HG02884 (cell line): Measurements from ENCODE around the gene ZMAT5.

Experiments used
- ATAC-seq: cut with Tn5 transposase; IDR thresholded peaks from one replicate; pipeline ENCODE4 v1.9.1; 2021; ENCODE audit warnings: mild to moderate bottlenecking, moderate library complexity; ENCODE audit not compliant: unreplicated experiment

Gene ZMAT5

DNA sequence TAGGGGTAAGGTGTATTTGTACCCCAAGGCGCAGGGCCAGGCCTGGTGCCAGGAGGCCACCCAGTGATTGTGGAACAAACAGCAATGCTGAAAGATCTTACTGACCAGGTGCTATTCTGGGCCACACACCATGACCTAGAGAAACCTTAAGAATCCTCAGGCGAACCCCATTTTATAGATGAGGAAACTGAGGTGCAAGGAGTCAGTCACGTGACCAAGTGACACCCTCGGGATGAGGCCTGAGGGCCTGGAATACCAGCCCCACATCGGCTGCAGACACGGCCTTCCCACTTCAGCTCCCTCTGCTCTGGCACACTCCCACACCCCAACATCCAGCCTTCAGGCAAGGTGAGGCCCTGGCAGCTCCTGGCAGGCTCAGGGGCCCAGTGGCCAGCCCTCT lies 33.9 kb downstream of the ZMAT5 start:
- no peak for ATAC-seq

DNA sequence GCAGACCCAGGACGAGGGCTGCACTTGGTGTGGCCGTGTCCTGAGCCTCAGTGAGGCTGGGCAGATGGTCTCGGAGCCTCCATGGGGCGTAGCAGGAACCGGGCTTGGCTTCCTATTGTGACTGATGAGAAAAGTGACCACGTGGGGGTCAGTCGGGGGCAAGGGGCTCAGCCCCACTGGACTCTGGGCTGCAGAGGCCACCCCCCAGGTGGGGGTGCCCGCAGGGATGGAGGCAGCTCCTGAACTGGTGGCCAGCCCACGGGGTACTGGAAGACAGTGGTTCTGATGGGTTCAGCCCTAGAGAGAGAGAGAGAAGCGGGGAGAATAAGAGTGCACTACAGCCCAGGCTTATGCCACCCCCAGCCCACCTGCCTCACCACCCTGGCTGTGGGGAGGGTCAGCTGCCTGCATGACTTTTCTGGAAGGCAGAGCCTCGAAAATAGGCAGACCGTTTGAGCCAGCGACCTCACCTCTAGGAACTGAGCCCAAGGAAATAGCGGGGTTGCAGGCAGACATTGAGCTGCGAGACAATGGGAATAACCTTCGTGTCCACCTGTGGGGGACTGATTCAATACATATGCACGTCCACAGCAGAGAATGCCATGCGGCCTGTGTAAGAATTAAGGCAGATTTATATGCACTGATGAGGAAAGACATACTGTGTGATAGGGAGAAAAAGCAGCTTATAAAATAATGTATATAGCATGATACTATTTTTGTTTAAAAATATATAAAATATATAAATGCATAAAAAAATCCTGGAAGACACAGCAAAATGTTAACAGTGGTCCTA lies 35.6 kb downstream of the ZMAT5 start:
- no peak for ATAC-seq

DNA sequence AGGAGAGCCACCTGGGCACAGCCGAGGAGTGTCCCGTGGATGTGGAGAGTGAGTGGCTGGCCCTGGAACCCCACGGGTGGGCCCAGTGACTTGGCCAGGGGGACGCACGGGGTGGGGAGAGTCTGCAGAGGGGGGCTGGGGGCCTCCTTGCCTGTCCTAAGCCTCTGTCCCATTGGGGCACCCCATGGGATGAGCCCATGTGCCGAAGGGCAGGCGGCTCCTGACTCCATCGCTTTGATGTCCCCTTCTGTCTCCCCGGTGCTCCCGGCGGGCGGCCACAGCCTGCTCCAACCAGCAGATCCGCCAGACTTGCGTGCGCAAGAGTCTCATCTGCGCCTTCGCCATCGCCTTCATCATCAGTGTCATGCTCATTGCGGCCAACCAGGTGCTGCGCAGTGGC lies 37.6 kb downstream of the ZMAT5 start:
- ATAC-seq: no peak

DNA sequence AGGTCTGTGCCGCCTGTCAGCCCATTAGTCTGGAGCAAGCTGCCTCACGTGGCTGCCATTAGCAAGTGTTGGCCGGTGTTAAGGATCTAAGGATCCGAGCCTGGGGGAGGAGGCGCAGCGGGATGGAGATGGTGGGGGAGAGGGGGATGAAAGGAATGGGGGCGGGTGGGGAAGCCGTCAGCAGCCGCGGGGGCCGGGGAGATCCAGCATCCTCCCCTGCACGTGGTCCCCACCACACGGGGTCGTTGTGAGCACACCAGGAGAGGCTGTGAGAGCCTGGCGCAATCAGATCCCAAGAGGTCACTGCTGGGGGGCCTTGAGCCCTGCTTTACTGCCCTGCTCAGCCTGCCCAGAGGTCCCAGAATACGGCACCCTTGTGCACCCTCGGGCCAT lies 39.7 kb downstream of the ZMAT5 start:
- no peak for ATAC-seq

GRCh38 chr22:29726512-29727130 lies 40.2 kb downstream of the ZMAT5 start:
- ATAC-seq: no peak

DNA sequence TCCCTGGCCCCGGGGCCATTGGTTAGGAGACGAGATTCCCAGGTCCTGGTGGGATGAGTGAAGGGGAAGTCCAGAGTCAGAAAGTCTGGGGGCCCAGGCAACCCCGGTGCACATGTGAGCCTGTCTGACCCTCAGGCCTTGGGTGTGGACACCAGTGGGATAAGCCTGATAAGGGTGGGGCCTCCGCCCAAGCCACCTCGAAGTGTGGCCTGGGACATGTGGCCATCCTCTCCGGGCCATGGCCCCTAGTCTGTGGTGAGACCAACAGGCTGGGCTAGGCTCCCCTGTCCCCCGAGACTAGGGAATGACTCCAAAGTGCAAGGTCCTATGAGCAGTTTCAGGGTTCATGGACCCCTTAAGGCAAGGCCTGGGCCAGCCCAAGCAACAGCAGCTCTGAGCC lies 40.7 kb downstream of the ZMAT5 start:
- ATAC-seq: no peak

- no peak for ATAC-seq
Measured at GRCh38 chr22:29724843-29725242, 42.0 kb downstream of the ZMAT5 start.

GRCh38 chr22:29723766-29724165 lies 43.0 kb downstream of the ZMAT5 start:
- ATAC-seq: no peak

- no peak for ATAC-seq
Measured at GRCh38 chr22:29722587-29722986, 44.2 kb downstream of the ZMAT5 start.

- no peak for ATAC-seq
Measured at GRCh38 chr22:29722151-29722550, 44.7 kb downstream of the ZMAT5 start.

DNA sequence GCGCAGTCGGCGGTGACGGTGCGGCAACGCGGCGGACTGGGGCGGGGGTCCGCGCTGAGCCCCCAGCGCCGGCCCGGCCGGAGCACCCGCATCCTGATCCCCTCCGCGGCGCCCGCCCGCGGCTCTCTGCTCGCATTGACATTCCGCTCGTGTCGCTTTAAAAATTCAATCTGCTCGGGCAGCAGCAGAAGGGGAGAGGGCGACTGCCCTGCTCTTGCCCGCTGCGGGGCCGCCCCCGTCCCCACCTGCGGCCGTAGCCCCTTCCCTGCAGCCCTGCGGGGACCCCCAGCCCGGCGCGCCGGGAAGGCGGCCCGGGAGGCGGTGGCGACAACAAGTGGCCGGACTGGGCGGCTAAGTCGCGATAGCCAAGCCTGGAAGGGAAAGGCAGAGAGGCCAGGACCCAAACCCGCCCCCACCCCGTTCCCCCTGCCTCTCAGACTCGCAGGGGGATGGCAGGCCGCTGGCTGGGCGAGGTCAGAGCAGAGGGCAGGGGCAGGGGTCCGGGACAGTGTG lies 45.9 kb downstream of the ZMAT5 start:
- no peak for ATAC-seq

- no peak for ATAC-seq
Measured at GRCh38 chr22:29719899-29720645, 46.7 kb downstream of the ZMAT5 start, which contains the start of gene CABP7. Gene CABP7 (plus strand): TSS chr22:29720003. CDS start chr22:29720425, 422 bp downstream.

GRCh38 chr22:29718949-29719898 lies 47.6 kb downstream of the ZMAT5 start:
- ATAC-seq: no peak

DNA sequence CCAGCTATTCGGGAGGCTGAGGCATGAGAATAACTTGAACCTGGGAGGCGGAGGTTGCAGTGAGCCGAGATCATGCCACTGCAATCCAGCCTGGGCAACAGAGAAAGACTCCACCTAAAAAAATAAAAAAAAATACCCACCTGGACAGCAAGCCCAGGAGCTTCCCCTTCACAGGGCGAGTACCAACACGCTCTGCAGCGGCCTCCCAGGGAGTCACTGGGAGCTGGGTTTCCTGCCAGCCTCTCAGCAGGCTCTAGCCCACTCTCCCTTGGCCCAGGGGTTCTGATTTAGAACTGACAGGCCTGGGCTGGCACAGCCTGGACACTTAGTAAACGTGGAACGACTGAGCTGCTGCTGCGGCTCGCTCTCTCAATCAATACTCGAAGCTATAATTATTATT lies 49.0 kb downstream of the ZMAT5 start:
- ATAC-seq: no peak

- no peak for ATAC-seq
Measured at GRCh38 chr22:29716814-29717545, 49.8 kb downstream of the ZMAT5 start.

DNA sequence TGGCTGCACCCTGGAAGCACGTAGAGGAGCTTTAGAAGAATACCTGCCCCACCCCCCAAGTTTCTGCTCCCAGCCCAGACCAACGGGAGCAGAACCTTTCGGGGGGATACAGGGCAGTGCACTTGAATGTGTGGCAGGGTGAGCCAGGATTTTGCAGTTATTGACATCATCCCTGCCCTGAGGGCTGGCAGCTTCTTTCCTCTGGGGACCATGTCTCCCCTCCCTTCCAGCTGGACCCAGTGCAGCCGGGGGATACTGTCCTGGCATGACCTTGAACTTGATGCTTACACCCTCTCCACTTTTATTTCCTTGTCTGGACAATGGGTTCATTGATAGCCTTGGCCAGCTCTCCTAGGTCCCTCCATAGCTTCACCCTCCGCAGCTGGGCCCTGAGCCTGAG lies 51.1 kb downstream of the ZMAT5 start:
- ATAC-seq: no peak

- ATAC-seq: no peak
Measured at GRCh38 chr22:29715240-29715639, 51.6 kb downstream of the ZMAT5 start.

- ATAC-seq: no peak
Measured at GRCh38 chr22:29713156-29713727, 53.6 kb downstream of the ZMAT5 start.

DNA sequence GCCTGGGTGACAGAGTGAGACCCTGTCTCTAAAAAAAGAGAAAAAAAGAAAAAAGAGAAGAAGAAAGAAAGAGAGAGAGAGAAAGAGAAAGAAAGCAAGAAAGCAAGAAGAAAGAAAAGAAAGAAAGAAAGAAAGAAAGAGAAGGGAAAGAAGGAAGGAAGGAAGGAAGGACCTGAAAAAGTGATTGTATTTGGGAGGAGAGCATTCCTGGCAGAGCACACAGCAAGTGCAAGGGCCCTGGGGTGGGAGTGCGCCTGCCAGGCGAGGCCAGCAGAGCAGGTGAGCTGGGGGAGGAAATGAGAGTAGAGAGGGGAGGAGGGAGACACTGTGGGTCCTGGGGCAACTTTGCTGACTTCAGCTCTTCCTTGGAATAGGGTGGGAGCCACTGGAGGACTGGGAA lies 54.7 kb downstream of the ZMAT5 start:
- ATAC-seq: no peak
